Fibroblast of villous mesenchyme (primary cell): ENCODE measurements around the gene STX1A. TPM values are rescaled to one million over a fixed set of nuclear protein-coding genes. Genes with fewer than 3 reads are reported as not detected.

ENCODE experiments used
- small RNA-seq: library from RNA; depleted of rRNA; stranded (forward); fragments of <200 nt; gene quantifications from one replicate; pipeline ENCODE3, GENCODE V24; 2012
- total RNA-seq: library from RNA; depleted of rRNA; stranded (reverse); fragments of >200 nt; gene quantifications from 2 replicates; pipeline ENCODE4 v1.2.3, GENCODE V29; 2012

Gene STX1A
- total RNA-seq, 1 donor: 8.2 TPM

Small RNAs within 50 kb of the gene (small RNA-seq; reads per million reads assigned to genes)
- gene MIR4284 (not detected), gene RN7SL265P (not detected)

Other genes starting within 250 kb of the STX1A start
- gene BAZ1B, start 197.4 kb downstream of the STX1A start, total RNA-seq: 57.0 and 64.3 TPM in 2 replicates
- 27.2 and 30.3 TPM in 2 replicates for gene BCL7B, start 162.0 kb downstream of the STX1A start, total RNA-seq
- gene TBL2, start 141.1 kb downstream of the STX1A start, total RNA-seq: 64.4 and 68.7 TPM in 2 replicates
- not detected in 2 replicates for gene MLXIPL, start 95.1 kb downstream of the STX1A start, total RNA-seq
- gene VPS37D, start 51.8 kb downstream of the STX1A start, total RNA-seq: 3.0 and 4.2 TPM in 2 replicates
- 2.3 and 3.0 TPM in 2 replicates for gene DNAJC30, start 36.2 kb downstream of the STX1A start, total RNA-seq
- 38.0 and 39.7 TPM in 2 replicates for gene BUD23, start 36.1 kb downstream of the STX1A start, total RNA-seq
- gene ABHD11, start 19.1 kb upstream of the STX1A start, total RNA-seq: 8.2 and 11.9 TPM in 2 replicates
- not detected in 2 replicates for gene CLDN3, start 50.6 kb upstream of the STX1A start, total RNA-seq
- gene CLDN4, start 111.3 kb upstream of the STX1A start, total RNA-seq: under 0.01 and 0.86 TPM in 2 replicates
- 1.6 and 2.6 TPM in 2 replicates for gene METTL27, start 122.8 kb upstream of the STX1A start, total RNA-seq
- not detected in 2 replicates for gene TMEM270, start 141.5 kb upstream of the STX1A start, total RNA-seq